ENCODE results near the gene SOX6.

GRCh38 chr11:16226245-16226644 is 130.1 kb downstream of the SOX6 start:
- TF ChIP-seq, protein P1, sequence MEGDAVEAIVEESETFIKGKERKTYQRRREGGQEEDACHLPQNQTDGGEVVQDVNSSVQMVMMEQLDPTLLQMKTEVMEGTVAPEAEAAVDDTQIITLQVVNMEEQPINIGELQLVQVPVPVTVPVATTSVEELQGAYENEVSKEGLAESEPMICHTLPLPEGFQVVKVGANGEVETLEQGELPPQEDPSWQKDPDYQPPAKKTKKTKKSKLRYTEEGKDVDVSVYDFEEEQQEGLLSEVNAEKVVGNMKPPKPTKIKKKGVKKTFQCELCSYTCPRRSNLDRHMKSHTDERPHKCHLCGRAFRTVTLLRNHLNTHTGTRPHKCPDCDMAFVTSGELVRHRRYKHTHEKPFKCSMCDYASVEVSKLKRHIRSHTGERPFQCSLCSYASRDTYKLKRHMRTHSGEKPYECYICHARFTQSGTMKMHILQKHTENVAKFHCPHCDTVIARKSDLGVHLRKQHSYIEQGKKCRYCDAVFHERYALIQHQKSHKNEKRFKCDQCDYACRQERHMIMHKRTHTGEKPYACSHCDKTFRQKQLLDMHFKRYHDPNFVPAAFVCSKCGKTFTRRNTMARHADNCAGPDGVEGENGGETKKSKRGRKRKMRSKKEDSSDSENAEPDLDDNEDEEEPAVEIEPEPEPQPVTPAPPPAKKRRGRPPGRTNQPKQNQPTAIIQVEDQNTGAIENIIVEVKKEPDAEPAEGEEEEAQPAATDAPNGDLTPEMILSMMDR (IDR thresholded peaks at IDR 0.05; ENCODE audit: low read depth, low read length): no peak
- TF ChIP-seq EZH2phosphoT487 (IDR thresholded peaks at IDR 0.05; ENCODE audit: low read depth): no peak
